ENCODE measurements around the gene NAV3. TPM values are rescaled to one million over a fixed set of nuclear protein-coding genes. Genes with fewer than 3 reads are reported as not detected.

Gene NAV3
- total RNA-seq, 1 donor from 2014 or later = 8.1 TPM

DNA sequence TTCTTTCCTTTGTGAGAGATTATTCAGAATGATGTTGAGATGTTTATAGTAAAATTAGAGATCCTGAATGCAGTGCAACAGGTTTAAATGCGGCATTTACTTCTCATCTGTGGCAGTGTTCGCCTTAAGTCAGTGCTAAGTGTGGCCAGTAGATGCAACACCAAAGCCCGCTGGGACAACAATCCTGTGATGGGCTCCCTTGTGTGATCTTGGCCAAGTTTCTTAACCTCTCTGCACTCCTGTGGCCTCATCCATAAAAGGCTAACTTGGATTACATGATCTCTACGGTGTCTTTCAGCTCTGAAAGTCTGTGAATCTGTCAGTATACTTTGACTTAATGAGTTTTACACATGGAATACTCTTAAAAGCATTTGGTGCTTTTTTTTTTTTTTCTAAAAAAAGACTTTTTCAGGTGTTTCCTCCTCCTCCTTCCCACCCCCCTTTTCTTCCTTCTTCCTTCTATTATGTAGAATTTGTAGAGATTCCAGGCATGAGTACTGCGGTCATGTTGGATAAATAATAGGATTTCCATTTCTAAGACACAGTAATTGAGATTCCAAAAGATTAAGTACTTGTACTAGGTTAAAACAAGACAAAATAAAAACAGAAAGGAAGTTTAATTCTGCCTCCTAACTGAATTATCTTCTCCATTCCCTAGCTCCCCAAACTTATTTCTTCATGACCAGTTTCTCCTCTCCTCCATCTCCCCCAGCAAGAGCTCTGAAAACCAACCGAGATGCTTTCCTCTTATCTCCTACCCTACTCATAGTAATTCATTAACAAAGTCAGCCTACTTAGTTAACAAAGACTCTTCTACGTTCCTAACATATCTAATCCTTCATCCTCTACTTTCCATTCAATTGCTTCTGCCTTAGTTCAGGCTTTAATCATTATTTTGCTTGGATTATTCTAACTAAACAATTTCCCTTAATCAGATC, 42.2 kb upstream of the NAV3 start:
- TF ChIP-seq, protein P1, sequence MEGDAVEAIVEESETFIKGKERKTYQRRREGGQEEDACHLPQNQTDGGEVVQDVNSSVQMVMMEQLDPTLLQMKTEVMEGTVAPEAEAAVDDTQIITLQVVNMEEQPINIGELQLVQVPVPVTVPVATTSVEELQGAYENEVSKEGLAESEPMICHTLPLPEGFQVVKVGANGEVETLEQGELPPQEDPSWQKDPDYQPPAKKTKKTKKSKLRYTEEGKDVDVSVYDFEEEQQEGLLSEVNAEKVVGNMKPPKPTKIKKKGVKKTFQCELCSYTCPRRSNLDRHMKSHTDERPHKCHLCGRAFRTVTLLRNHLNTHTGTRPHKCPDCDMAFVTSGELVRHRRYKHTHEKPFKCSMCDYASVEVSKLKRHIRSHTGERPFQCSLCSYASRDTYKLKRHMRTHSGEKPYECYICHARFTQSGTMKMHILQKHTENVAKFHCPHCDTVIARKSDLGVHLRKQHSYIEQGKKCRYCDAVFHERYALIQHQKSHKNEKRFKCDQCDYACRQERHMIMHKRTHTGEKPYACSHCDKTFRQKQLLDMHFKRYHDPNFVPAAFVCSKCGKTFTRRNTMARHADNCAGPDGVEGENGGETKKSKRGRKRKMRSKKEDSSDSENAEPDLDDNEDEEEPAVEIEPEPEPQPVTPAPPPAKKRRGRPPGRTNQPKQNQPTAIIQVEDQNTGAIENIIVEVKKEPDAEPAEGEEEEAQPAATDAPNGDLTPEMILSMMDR (IDR thresholded peaks at IDR 0.05) = no peak
- Mint-ChIP-seq H3K27me3 (ENCODE audit: unreplicated experiment) (peaks cover 24% of the 10 kb centered on the region), H3K9me3 (ENCODE audit: unreplicated experiment) (no peaks in the 10 kb centered on the region), H3K4me3 (ENCODE audit: unreplicated experiment) (no peak overlapping the region), H3K36me3 (ENCODE audit: unreplicated experiment) (no peaks in the 10 kb centered on the region), H3K27ac (ENCODE audit: unreplicated experiment) (no peak overlapping the region), H3K4me1 (ENCODE audit: unreplicated experiment) (peaks cover 5% of the 10 kb centered on the region)
- no peak for DNase-seq (ENCODE audit: extremely low spot score, unreplicated experiment)

DNA sequence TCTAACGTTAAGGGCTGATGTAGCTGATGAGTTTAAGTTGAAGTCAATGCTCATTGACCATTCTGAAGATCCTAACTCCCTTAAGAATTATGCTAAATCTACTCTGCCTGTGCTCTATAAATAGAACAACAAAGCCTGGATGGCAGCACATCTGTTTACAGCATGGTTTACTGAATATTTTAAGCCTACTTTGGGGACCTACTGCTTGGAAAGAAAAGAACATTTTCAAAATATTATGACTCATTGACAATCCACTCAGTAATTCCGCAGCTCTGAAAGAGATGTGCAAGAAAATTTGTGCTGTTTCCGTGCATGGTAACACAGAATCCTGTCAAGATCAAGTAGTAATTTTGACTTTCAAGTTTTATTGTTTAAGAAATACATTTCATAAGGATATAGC, 35.0 kb upstream of the NAV3 start:
- Mint-ChIP-seq H3K27me3 (ENCODE audit: unreplicated experiment) (no peaks in the 10 kb centered on the region), H3K27ac (ENCODE audit: unreplicated experiment) (no peak overlapping the region), H3K36me3 (ENCODE audit: unreplicated experiment) (no peaks in the 10 kb centered on the region), H3K4me1 (ENCODE audit: unreplicated experiment) (peaks cover 15% of the 10 kb centered on the region), H3K9me3 (ENCODE audit: unreplicated experiment) (peaks cover 6% of the 10 kb centered on the region), H3K4me3 (ENCODE audit: unreplicated experiment) (no peak overlapping the region)
- no peak for DNase-seq (ENCODE audit: extremely low spot score, unreplicated experiment)
- TF ChIP-seq, protein P1 (IDR thresholded peaks at IDR 0.05) = no peak

DNA sequence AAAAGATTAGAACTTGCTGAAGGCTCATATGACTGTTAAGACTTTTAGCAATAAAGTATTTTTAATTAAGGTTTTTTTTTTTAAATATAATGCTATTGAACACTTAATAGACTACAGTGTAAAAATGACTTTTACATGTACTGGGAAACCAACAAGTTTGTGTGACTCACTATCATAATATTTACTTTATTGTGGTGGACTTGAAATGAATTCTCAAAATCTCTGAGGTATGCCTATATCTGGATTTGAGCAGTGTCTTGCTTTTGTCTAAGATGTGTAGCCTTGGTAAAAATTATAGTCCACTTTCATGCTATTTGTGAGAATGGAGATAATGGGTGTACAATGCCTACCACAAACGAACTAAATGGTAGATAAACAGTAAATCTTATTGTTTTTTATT, 33.9 kb upstream of the NAV3 start:
- TF ChIP-seq, protein P1 (IDR thresholded peaks at IDR 0.05) = no peak
- Mint-ChIP-seq H3K9me3 (ENCODE audit: unreplicated experiment) (peaks cover 6% of the 10 kb centered on the region), H3K36me3 (ENCODE audit: unreplicated experiment) (no peaks in the 10 kb centered on the region), H3K27me3 (ENCODE audit: unreplicated experiment) (no peaks in the 10 kb centered on the region), H3K4me3 (ENCODE audit: unreplicated experiment) (no peak overlapping the region), H3K4me1 (ENCODE audit: unreplicated experiment) (peaks cover 17% of the 10 kb centered on the region), H3K27ac (ENCODE audit: unreplicated experiment) (peak overlapping the region; percentile 18)
- no peak for DNase-seq (ENCODE audit: extremely low spot score, unreplicated experiment)

DNA sequence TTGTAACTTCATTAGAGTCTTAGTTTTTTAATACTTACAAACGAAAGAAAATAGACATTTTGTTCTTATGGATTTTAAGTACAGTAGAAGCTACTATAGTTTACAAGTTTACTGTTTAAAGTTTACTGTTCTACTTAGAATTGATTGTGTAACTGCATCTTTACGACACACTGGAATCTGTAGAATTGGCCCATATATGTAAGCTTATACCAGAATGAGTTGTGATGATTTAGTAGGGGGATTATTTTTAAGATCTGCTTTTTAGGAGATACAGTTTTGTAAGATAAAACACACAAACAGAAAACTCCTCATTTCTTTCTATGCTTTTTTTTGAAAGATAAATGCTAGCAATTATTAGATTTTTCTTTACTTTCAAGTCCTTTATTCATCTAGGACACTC, 30.2 kb upstream of the NAV3 start:
- DNase-seq (ENCODE audit: extremely low spot score, unreplicated experiment) = no peak
- Mint-ChIP-seq H3K4me3 (ENCODE audit: unreplicated experiment) (no peak overlapping the region), H3K27me3 (ENCODE audit: unreplicated experiment) (peaks cover 9% of the 10 kb centered on the region), H3K36me3 (ENCODE audit: unreplicated experiment) (no peaks in the 10 kb centered on the region), H3K9me3 (ENCODE audit: unreplicated experiment) (peaks cover 14% of the 10 kb centered on the region), H3K4me1 (ENCODE audit: unreplicated experiment) (peaks cover 18% of the 10 kb centered on the region), H3K27ac (ENCODE audit: unreplicated experiment) (no peak overlapping the region)
- TF ChIP-seq, protein P1 (IDR thresholded peaks at IDR 0.05) = no peak

DNA sequence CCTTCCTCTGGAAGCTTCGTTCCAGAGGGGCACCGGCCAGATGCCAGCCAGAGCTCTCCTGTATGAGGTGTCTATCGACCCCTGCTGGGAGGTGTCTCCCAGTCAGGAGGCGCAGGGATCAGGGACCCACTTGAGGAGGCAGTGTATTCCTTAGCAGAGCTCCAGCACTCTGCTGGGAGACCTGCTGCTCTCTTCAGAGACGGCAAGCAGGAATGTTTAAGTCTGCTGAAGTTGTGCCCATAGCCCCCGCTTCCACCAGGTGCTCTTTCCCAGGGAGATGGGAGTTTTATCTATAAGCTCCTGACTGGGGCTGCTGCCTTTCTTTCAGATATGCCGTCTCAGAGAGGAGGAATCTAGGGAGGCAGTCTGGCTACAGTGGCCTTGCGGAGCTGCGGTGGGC, 22.2 kb upstream of the NAV3 start:
- no peak overlapping the region for H3K27ac Mint-ChIP-seq (ENCODE audit: unreplicated experiment)
- TF ChIP-seq, protein P1 (IDR thresholded peaks at IDR 0.05) = no peak

More for the DNA sequence above, 22.2 kb upstream of the NAV3 start:
- no peak overlapping the region for H3K4me3 Mint-ChIP-seq (ENCODE audit: unreplicated experiment)
- peaks cover 25% of the 10 kb centered on the region for H3K27me3 Mint-ChIP-seq (ENCODE audit: unreplicated experiment)
- peaks cover 5% of the 10 kb centered on the region for H3K36me3 Mint-ChIP-seq (ENCODE audit: unreplicated experiment)
- peaks cover 23% of the 10 kb centered on the region for H3K9me3 Mint-ChIP-seq (ENCODE audit: unreplicated experiment)
- DNase-seq (ENCODE audit: extremely low spot score, unreplicated experiment) = no peak
- H3K4me1 Mint-ChIP-seq (ENCODE audit: unreplicated experiment) = no peaks in the 10 kb centered on the region
